Measurements from ENCODE around the gene PLK5. TPM values are rescaled to one million over a fixed set of nuclear protein-coding genes. Genes with fewer than 3 reads are reported as not detected.
A peak's percentile ranks its signal among the peaks of the same experiment; 100 is the strongest.

PLK5 gene
- total RNA-seq, 1 experiment from 2014 or later = 1.4 TPM

GRCh38 chr19:1567116-1567847 is 43.4 kb downstream of the PLK5 start:
- ChIA-PET POLR2A (interaction anchor here (0.9 to 1.4 kb wide), 6 partner anchors 15 to 260 kb away, joined by 3 to 7 read pairs (median 4); partner anchors contain the start of gene REEP6), CTCF (interaction anchor here (0.6 to 1.5 kb wide), 11 partner anchors 13 to 297 kb away, joined by 3 to 14 read pairs (median 3); partner anchors contain the start of genes APC2 and REEP6)
- TF ChIP-seq MYBL2 (CRISPR knock-in tag; IDR thresholded peaks at IDR 0.05) (no peak), E2F4 (CRISPR knock-in tag; IDR thresholded peaks at IDR 0.05; ENCODE audit: borderline replicate concordance, low read depth) (peak; percentile 45; the same call in 1 of the 2 replicates), CREM (CRISPR knock-in tag; IDR thresholded peaks at IDR 0.05) (0 out of 2 replicates have a peak, but pooled peaks have one; percentile 43), ZNF219 (CRISPR knock-in tag; IDR thresholded peaks at IDR 0.05; ENCODE audit: borderline replicate concordance) (peak; percentile 11; the same call in 1 of the 2 replicates), ZNF263 (CRISPR knock-in tag; IDR thresholded peaks at IDR 0.05; ENCODE audit: low read depth) (0 out of 2 replicates have a peak, but pooled peaks have one; percentile 22), ZNF423 (CRISPR knock-in tag; IDR thresholded peaks at IDR 0.05) (peak; percentile 72), NR2C2 (CRISPR knock-in tag; IDR thresholded peaks at IDR 0.05) (no peak)
- TF ChIP-seq, protein P1, sequence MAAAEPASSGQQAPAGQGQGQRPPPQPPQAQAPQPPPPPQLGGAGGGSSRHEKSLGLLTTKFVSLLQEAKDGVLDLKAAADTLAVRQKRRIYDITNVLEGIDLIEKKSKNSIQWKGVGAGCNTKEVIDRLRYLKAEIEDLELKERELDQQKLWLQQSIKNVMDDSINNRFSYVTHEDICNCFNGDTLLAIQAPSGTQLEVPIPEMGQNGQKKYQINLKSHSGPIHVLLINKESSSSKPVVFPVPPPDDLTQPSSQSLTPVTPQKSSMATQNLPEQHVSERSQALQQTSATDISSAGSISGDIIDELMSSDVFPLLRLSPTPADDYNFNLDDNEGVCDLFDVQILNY (CRISPR knock-in tag; IDR thresholded peaks at IDR 0.05) = 0 out of 2 replicates have a peak, but pooled peaks have one; percentile 37
- DNase-seq (ENCODE audit: low spot score) (no peak), ATAC-seq (no peak)
- H3K4me3 Mint-ChIP-seq = peak overlapping the region; percentile 59
- H3K9me3 Mint-ChIP-seq = 0 out of 2 replicates have a peak, but pooled peaks cover 3% of the 10 kb centered on the region
- no peak overlapping the region for H3K27ac Mint-ChIP-seq
- peaks cover 6% of the 10 kb centered on the region for H3K4me1 Mint-ChIP-seq
- H3K27me3 Mint-ChIP-seq (ENCODE audit: low read depth) = peaks cover 38% of the 10 kb centered on the region
- peaks cover 5% of the 10 kb centered on the region; the same call in 1 of the 2 replicates for H3K36me3 Mint-ChIP-seq

DNA sequence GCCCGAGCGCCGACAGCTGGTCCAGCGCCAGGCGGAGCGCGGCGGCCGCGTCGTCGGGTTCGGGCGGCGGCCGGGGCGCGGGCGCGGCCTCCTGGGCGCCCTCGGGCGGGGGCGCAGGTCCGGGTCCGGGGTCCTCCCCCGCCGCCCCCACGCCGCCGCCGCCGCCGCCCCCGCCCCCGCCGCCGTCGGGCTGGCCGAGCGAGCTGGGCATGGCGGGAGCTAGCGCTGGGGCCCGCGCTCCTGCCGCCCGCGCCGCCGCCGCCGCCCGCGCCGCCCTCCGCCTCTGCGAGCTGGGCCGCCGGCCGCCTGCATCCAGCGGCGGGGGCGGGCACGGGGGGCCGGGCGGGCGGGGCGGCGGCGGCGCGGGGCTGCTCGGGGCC is 44.0 kb downstream of the PLK5 start:
- POLR2A ChIA-PET = no interaction called here
- Mint-ChIP-seq H3K36me3 (peaks cover 5% of the 10 kb centered on the region; the same call in 1 of the 2 replicates), H3K4me1 (peaks cover 6% of the 10 kb centered on the region), H3K27ac (no peak overlapping the region), H3K27me3 (ENCODE audit: low read depth) (peaks cover 38% of the 10 kb centered on the region), H3K4me3 (no peak overlapping the region), H3K9me3 (0 out of 2 replicates have a peak, but pooled peaks cover 3% of the 10 kb centered on the region)
- DNase-seq (ENCODE audit: low spot score) (no peak), ATAC-seq (no peak)
- CTCF ChIA-PET = no interaction called here
- TF ChIP-seq ZNF219 (CRISPR knock-in tag; IDR thresholded peaks at IDR 0.05; ENCODE audit: borderline replicate concordance) (no peak), E2F4 (CRISPR knock-in tag; IDR thresholded peaks at IDR 0.05; ENCODE audit: borderline replicate concordance, low read depth) (no peak), ATF6 (CRISPR knock-in tag; IDR thresholded peaks at IDR 0.05) (no peak), SMAD4 (CRISPR knock-in tag; IDR thresholded peaks at IDR 0.05) (no peak), HMGXB4 (CRISPR knock-in tag; IDR thresholded peaks at IDR 0.05) (no peak), KAT7 (CRISPR knock-in tag; IDR thresholded peaks at IDR 0.05; ENCODE audit: borderline replicate concordance) (no peak)
- TF ChIP-seq, protein P2, sequence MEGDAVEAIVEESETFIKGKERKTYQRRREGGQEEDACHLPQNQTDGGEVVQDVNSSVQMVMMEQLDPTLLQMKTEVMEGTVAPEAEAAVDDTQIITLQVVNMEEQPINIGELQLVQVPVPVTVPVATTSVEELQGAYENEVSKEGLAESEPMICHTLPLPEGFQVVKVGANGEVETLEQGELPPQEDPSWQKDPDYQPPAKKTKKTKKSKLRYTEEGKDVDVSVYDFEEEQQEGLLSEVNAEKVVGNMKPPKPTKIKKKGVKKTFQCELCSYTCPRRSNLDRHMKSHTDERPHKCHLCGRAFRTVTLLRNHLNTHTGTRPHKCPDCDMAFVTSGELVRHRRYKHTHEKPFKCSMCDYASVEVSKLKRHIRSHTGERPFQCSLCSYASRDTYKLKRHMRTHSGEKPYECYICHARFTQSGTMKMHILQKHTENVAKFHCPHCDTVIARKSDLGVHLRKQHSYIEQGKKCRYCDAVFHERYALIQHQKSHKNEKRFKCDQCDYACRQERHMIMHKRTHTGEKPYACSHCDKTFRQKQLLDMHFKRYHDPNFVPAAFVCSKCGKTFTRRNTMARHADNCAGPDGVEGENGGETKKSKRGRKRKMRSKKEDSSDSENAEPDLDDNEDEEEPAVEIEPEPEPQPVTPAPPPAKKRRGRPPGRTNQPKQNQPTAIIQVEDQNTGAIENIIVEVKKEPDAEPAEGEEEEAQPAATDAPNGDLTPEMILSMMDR (IDR thresholded peaks at IDR 0.05) = no peak
- TF ChIP-seq, protein P1 (CRISPR knock-in tag; IDR thresholded peaks at IDR 0.05) = no peak
- TF ChIP-seq, protein P3, sequence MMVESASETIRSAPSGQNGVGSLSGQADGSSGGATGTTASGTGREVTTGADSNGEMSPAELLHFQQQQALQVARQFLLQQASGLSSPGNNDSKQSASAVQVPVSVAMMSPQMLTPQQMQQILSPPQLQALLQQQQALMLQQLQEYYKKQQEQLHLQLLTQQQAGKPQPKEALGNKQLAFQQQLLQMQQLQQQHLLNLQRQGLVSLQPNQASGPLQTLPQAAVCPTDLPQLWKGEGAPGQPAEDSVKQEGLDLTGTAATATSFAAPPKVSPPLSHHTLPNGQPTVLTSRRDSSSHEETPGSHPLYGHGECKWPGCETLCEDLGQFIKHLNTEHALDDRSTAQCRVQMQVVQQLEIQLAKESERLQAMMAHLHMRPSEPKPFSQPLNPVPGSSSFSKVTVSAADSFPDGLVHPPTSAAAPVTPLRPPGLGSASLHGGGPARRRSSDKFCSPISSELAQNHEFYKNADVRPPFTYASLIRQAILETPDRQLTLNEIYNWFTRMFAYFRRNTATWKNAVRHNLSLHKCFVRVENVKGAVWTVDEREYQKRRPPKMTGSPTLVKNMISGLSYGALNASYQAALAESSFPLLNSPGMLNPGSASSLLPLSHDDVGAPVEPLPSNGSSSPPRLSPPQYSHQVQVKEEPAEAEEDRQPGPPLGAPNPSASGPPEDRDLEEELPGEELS (CRISPR knock-in tag; IDR thresholded peaks at IDR 0.05) = no peak
